ENCODE measurements around the gene SLC52A3. TPM values are rescaled to one million over a fixed set of nuclear protein-coding genes. Genes with fewer than 3 reads are reported as not detected.

SLC52A3 gene
- total and polyA plus RNA-seq, 9 of the 15 experiments (the other 6 are each of a cell fraction or from before 2014, with no cell fraction given) = 0.06 to 0.60 (median 0.11) TPM

GRCh38 chr20:723756-724155, 44.5 kb downstream of the SLC52A3 start (continued):
- TF ChIP-seq SMAD1 (IDR thresholded peaks at IDR 0.05; ENCODE audit: low read depth, low read length, partially characterized antibody) (no peak), ESRRB (CRISPR knock-in tag; IDR thresholded peaks at IDR 0.05; ENCODE audit: borderline replicate concordance) (no peak), TFAP4 (CRISPR knock-in tag; IDR thresholded peaks at IDR 0.05; ENCODE audit: borderline replicate concordance) (no peak), RFX7 (CRISPR knock-in tag; IDR thresholded peaks at IDR 0.05) (no peak), HDAC2 (IDR thresholded peaks at IDR 0.05) (no peak)
- TF ChIP-seq, protein P1, sequence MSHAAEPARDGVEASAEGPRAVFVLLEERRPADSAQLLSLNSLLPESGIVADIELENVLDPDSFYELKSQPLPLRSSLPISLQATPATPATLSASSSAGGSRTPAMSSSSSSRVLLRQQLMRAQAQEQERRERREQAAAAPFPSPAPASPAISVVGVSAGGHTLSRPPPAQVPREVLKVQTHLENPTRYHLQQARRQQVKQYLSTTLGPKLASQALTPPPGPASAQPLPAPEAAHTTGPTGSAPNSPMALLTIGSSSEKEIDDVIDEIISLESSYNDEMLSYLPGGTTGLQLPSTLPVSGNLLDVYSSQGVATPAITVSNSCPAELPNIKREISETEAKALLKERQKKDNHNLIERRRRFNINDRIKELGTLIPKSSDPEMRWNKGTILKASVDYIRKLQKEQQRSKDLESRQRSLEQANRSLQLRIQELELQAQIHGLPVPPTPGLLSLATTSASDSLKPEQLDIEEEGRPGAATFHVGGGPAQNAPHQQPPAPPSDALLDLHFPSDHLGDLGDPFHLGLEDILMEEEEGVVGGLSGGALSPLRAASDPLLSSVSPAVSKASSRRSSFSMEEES (CRISPR knock-in tag; IDR thresholded peaks at IDR 0.05) = no peak
- TF ChIP-seq, protein P2, sequence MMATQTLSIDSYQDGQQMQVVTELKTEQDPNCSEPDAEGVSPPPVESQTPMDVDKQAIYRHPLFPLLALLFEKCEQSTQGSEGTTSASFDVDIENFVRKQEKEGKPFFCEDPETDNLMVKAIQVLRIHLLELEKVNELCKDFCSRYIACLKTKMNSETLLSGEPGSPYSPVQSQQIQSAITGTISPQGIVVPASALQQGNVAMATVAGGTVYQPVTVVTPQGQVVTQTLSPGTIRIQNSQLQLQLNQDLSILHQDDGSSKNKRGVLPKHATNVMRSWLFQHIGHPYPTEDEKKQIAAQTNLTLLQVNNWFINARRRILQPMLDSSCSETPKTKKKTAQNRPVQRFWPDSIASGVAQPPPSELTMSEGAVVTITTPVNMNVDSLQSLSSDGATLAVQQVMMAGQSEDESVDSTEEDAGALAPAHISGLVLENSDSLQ (IDR thresholded peaks at IDR 0.05) = no peak
- TF ChIP-seq, protein P3, sequence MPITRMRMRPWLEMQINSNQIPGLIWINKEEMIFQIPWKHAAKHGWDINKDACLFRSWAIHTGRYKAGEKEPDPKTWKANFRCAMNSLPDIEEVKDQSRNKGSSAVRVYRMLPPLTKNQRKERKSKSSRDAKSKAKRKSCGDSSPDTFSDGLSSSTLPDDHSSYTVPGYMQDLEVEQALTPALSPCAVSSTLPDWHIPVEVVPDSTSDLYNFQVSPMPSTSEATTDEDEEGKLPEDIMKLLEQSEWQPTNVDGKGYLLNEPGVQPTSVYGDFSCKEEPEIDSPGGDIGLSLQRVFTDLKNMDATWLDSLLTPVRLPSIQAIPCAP (CRISPR knock-in tag; IDR thresholded peaks at IDR 0.05; ENCODE audit: borderline replicate concordance) = no peak
- TF ChIP-seq, protein P4, sequence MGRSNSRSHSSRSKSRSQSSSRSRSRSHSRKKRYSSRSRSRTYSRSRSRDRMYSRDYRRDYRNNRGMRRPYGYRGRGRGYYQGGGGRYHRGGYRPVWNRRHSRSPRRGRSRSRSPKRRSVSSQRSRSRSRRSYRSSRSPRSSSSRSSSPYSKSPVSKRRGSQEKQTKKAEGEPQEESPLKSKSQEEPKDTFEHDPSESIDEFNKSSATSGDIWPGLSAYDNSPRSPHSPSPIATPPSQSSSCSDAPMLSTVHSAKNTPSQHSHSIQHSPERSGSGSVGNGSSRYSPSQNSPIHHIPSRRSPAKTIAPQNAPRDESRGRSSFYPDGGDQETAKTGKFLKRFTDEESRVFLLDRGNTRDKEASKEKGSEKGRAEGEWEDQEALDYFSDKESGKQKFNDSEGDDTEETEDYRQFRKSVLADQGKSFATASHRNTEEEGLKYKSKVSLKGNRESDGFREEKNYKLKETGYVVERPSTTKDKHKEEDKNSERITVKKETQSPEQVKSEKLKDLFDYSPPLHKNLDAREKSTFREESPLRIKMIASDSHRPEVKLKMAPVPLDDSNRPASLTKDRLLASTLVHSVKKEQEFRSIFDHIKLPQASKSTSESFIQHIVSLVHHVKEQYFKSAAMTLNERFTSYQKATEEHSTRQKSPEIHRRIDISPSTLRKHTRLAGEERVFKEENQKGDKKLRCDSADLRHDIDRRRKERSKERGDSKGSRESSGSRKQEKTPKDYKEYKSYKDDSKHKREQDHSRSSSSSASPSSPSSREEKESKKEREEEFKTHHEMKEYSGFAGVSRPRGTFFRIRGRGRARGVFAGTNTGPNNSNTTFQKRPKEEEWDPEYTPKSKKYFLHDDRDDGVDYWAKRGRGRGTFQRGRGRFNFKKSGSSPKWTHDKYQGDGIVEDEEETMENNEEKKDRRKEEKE (IDR thresholded peaks at IDR 0.05; ENCODE audit: borderline replicate concordance in 1 of 2, control insufficient read depth in 1 of 2, low read depth in 2 of 2, low read length in 1 of 2) = no peak

Measured in K562 (cell line).